PC-9 (cell line): ENCODE results near the gene C11orf65.

Experiments
- CTCF ChIP-seq: fragments of 200-600 bp; sonication (generic); conservative IDR thresholded peaks from 2 replicates; pipeline ENCODE4 v1.6.1; 2017; ENCODE audit warnings: mixed run types, antibody characterized with exemption, mild to moderate bottlenecking, moderate library complexity
- EZH2 ChIP-seq: fragments of 200-600 bp; sonication (generic); IDR thresholded peaks from 2 replicates; pipeline ENCODE4 v1.8.0; 2017; ENCODE audit warnings: antibody characterized with exemption, low read depth

GRCh38 chr11:108369064-108369463, 98.3 kb downstream of the C11orf65 start:
- TF ChIP-seq CTCF (no peak), EZH2 (no peak)
